T-helper 22 cell (primary cell): Measurements from ENCODE around the gene AK2.

Experiments
- DNase-seq: peaks from one replicate; pipeline ENCODE4 v3.0.0-alpha.2; 2020; ENCODE audit warnings: low read depth

AK2 gene

DNA sequence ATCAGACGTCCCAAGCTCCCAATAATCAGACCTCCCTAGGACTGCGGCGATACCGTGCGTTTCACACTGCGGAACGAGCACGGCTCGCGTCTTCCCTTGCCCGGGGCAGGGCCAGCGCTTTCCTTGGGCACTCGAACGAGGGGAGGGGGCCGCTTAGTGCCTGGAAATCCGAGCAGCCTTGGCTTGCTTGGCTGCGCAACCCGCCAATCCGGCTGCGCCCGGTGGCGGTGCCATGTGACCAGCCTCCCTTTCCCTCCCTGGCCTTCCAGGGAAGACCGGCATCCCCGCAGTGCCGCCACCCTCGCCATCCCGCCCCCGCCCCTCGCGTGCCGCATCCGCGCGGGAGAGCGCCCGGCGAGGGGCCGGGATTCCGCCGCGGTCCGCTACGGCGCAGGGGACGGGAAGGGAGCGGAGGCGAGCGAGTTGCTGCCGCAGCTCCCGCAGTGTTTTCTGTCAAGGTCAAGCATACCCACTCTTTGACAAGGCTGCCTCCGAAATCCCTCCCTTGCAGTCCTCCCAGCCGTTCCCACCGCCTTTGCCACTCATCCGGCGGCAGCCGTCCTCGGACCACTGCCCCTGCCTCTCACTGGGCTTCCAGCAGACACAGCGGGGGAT, 63.8 kb downstream of the AK2 start:
- no peak for DNase-seq

DNA sequence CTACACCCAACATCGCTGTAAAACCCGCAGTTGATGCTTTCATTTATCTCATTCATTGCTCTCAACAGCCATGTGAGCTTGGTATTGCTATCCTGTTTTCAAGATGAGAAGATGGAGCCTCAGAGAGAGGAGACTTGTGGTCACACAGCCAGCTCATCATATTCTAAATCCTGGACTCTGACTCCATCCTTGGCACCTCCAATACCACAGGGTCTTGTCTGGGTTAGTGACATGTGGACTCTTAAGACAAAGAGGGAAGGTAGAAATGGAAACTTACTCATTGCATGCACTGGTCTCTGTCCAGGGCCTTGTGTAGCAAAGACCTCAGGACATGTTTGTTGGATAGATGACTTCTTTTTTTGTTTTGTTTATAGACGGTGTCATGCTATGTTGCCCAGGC, 65.1 kb downstream of the AK2 start:
- no peak for DNase-seq

DNA sequence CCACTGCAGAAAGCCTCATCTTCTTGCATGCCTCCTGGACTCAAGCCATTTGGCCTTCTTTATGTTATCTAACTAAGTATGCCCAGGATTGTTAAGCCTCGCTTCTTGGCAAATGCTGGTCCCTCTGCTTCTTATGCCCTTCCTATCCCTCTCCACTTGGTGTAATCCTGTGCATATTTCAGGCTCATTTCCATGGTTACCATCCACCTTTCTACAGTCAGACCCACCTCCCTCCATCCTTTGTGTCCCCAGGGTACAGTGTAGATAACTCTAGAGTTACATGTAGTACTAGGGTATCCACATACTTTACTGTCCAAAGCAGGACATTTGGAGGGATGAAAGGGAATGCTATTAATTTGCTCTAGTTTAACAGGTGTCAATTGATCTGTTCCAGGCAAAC, 65.5 kb downstream of the AK2 start:
- no peak for DNase-seq

DNA sequence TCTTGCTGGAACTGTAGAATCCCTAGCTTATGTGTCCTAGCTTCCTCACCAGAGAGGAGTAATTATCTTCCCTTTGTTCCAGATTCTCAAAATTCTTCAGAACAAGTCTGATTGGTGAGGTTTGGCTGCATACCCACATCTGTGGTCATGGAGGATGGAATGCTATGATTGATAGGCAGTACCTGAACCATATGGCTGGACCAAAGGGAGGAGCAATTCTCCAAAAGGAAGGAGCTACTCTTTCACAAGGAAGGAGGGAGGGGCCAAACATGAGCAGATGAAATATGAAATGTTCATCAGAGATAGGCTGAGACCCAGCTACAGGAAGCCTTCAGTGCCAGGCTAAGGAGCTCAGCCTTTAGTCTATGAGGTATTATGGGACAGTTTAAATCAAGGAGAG, 67.1 kb downstream of the AK2 start:
- DNase-seq, result no peak

DNA sequence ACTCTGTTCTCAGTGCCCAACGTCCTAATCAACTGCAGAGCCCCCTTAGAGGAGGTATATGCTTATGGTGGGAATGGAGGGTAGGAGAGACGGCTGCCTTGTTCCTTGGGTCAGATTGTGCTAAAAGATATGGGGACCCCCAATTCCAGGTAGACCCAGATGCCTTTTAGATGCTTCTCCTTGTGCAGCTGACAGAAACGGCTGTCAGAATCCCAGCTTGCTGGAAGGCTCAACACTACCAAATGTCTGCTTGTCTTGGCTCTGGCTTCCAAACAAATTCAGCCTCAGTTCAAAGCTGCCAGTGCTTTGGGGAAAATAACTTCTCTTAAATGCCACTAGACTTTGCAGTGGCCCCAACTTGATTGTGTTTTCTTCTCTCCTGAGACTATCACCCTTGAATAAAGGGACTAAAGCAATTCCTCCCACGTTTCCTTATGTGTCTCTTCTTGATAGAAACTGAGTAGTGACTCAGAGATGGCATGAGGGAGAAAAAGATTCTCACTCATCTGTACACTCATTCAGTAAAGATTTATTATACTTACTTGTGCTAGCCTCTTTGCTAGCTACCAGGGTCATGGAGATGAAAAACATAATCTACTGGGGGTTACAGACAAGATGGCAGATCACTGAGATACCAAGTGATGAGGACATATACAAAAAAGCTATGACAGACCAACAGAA, 68.7 kb downstream of the AK2 start:
- no peak for DNase-seq

DNA sequence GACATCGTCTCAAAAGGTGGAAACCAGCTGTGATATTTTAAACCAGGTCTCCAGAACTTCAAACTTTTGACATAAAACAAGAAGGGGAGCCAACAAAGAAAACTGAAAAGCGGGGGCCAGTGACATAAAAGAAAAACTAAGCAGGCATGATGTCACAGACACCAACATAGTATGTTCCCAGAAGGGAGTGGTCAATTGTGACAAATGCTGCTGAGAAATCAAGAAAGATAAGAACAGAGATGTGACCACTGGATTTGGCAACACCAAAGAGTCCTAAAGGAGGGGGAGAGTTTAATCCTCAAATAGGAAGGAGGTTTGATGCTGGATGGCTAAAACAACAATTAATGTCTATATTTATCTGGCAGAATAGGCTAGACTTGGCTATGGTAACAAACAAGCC, 69.8 kb downstream of the AK2 start:
- no peak for DNase-seq

DNA sequence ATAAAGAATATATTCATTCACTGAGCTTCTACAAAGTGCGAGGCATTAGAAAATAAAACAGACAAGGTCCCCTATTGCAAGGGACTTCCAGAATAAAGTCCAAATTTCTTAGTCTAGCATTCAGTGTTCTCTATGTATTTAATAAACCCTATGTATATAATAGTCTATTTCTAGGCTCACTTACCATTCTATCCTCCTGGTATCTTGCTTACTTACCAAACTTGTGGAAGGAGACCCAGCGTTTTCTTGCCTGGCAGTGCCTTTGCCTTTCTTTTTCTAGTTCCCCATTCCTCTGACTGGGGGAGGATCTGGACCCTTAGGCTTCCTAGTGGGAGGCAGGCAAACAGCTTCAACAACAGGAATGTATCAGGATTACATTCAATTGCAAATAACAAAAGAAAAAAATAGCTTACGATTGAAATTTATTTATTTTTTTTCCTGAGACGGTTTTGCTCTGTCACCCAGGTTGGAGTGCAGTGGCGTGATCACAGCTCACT, 71.4 kb downstream of the AK2 start:
- no peak for DNase-seq

DNA sequence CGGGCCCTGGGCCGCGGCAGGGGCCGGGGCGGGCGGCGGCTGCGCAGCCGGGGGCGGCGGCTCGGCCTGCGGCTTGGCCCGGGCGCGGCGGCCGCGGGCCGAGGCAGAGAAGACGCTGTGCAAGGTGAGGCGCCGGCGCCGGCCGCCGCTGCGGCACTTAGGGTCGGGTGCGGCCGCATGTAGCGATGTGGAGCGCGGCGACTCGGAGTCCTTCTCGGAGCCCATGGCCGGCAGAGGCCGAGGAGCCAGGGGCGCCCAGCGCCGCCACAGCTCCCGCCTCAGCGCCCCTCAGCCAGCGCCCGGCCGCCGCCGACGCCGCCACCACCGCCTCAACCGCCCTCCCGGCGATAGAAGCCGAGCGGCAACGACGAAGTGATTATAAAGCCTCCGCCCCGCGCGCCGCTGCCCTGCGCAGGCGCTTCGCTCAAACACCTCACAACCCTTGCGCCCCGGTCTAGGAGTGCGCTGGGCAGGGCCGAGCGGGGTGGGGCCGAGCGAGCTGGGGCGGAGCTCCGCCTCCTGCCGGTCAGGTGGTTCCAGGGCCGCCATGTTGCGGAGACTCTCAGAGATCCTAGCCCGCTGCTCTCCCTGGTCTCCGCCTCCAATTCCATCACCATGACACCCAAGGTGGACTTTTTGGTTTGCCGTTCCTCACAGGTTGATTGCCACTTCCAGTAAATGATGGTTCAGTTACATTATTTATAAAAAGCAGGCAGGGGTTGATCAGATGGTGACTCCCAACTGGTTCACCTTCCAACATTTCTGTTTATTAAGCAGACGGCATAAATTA, 72.0 kb downstream of the AK2 start, which contains the start of gene RNF19B:
Gene RNF19B (minus strand): TSS at position 349 of the 790 bp plus-strand sequence. CDS start 124 bp downstream, at position 225.
- DNase-seq, result peak; percentile 90

DNA sequence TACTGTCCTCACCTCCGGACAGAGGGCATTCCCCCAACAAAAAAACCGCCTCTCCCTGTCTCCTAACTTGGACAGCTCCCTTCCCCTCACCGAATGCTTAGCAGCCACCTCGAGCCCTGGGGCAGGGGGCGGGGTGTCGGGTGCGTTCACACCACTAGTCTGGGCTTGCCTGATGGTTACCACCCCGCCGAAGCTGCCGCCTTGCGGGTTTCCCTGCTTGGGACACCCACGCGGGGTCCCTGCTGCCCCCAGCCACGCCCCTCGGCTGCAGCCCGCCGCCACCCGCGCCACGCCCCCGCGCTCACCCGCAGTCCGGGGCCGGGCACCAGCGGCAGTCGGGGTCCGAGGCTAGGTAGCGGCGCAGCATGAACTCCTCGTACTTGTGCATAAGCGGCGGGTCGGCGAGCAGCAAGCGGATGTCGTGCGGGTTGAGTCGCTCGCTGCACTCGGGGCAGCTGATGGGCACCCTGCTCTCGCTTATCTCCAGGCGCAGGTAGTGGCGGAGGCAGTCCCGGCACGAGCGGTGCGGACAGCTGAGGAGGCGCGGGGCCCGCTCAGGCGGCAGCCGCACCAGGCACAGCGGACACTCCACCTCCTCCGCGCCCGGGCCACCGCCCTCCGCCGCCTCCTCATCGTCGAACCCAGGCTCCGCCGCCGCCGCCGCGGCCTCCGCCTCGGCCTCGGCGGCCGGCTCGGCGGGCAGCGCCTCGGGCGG, 72.8 kb downstream of the AK2 start:
- DNase-seq, result peak; percentile 42

DNA sequence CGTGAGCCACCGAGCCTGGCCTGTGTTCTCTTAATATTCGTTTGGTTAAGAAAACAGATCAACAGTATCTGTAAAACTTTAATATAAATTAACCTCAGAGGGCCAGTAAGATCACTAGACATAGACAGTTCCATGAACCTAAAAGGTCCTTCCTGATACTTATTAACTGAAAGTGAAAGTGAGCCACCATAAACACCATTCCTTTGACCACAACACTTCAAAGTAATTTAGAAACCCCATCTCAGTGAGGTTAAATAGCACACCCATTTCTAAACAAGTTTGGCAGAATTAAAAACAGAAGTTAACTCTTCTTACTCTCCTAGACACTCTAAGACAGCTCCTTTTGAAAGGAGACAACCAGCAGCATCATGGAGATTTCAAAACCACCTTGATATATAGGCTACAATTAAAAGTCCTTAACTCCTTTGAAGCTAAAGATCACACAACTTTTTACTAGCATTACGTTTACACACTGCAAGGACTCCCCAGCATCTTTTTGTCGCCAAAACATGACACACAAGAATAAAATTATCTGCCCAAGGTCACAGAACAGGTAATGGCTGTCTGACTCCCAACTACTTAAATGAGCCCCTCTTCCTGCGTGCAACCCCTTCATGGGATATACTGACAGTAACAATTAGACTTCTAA, 74.3 kb downstream of the AK2 start:
- no peak for DNase-seq

DNA sequence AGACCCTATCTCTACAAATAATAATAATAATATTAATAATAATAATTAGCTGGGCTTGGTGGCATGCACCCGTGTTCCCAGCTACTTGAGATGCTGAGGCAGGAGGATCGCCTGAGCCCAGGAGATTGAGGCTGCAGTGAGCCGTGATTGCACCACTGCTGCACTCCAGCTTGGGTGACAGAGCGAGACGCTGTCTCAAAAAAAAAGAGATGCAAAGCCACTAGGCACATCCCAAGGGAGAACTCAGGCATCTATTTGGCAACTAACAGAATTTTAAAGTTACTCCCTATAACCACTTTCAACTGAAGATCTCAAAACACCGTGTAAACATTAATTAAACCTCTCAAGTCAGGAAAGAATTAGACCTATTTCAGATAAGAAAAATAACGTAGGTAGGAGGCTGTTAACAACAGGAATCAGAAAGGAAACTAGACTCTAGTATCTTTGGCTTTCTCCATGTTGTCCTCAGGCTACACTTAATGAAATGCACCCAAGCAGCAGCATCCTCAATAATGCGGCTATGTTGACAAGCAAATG, 75.8 kb downstream of the AK2 start:
- no peak for DNase-seq

DNA sequence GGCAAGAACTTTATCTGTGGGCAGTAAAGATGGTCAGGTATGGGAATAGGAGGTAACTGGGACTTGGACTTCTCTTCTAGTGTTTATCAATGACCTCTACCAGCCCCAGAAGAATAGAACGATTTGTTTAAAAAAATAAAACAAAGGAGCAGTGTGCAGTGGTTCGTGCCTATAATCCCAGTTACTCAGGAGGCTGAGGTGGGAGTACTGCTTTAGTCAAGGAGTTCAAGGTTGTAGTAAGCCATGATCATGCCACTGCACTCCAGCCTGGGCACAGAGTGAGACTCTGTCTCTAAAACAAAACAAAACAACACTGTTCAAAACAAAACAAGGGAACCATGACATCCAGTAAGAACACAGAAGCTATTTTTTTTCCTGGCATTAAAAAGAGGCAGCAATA, 76.3 kb downstream of the AK2 start:
- DNase-seq, result no peak

DNA sequence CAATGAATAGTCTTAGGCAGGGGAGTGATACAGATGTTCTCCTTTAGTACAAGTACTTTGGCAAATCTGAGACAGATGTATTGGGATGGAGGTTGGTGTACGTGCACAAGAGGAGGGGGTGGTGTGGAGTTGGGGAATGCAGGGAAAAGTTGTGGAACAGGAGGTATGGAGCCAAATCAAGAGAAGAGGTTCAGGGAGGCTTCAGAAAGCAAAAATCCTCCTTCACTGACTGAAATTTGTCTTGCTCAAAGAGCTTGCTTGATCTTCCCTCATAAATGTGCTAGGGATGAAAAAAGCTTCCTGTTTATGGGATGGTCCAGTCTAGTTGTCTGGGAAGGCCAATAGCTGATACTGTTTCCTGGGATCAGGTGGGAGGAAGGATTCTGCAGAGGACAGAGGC, 77.9 kb downstream of the AK2 start:
- no peak for DNase-seq
